Spleen (tissue), 7 donors: ENCODE data around the gene C12orf57.

ENCODE experiments used
- POLR2A ChIP-seq, 3 donors: fragments of 450-650 bp; IDR thresholded peaks; one replicate each; pipeline ENCODE4 v1.5.1; 2017; ENCODE audit warnings: antibody characterized with exemption in 3 of 3, mild to moderate bottlenecking in 1 of 3
- TF ChIP-seq, protein P1 (sequence below), 11 experiments: fragments of 200-600 bp in 7 of 11; fragments of 450-650 bp in 4 of 11; sonication (generic) in 4 of 11; IDR thresholded peaks in 8 of 11; conservative IDR thresholded peaks in 3 of 11; 1 replicate in 7 of 11; 2 replicates in 4 of 11; pipeline versions ENCODE4 v1.4.0 to v1.8.0; 2016 to 2021; ENCODE audit warnings: antibody characterized with exemption in 11 of 11, inconsistent platforms in 4 of 11, mild to moderate bottlenecking in 1 of 11
- donor health status: DM: no; HTN: no; CAD: no; lungs with moderate emphysema.
- donor health status: DM: no; HTN: no; CAD: no.
- donor health status: DM: no; HTN: no; CAD: no.

DNA sequence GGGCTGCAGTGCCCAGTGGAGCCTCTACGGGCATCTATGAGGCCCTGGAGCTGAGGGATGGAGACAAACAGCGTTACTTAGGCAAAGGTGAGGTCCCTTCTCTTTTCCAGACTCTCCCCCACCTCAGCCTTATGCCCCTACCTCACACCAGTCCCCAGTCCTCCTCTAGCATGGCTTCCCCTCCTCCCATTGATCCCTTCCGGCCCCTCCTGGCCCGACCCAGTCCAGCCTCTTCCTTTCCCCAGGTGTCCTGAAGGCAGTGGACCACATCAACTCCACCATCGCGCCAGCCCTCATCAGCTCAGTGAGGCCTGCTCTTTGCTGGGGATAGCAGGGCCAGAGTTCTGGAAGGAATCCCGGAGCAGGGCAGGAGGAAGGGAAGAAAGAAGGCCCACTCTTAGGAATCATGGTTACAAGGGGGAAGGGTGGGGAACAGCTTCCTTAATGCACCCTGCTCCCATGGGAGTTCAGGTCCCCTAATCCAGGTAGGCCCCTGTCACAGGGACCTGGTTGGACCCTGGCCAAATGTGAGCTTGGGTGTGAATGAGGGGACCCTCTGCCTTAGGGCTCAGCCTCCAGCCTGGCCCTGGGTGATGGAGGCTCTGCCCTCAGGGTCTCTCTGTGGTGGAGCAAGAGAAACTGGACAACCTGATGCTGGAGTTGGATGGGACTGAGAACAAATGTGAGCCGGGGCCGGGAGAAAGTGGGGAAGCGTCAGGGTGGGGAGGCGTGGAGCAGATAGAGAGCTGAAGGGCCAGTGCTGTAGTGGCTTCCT, 27.2 kb upstream of the C12orf57 start:
- TF ChIP-seq, protein P1, sequence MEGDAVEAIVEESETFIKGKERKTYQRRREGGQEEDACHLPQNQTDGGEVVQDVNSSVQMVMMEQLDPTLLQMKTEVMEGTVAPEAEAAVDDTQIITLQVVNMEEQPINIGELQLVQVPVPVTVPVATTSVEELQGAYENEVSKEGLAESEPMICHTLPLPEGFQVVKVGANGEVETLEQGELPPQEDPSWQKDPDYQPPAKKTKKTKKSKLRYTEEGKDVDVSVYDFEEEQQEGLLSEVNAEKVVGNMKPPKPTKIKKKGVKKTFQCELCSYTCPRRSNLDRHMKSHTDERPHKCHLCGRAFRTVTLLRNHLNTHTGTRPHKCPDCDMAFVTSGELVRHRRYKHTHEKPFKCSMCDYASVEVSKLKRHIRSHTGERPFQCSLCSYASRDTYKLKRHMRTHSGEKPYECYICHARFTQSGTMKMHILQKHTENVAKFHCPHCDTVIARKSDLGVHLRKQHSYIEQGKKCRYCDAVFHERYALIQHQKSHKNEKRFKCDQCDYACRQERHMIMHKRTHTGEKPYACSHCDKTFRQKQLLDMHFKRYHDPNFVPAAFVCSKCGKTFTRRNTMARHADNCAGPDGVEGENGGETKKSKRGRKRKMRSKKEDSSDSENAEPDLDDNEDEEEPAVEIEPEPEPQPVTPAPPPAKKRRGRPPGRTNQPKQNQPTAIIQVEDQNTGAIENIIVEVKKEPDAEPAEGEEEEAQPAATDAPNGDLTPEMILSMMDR (IDR thresholded peaks at IDR 0.05 in 8 of 11, conservative IDR thresholded peaks at IDR 0.05 in 3 of 11): no peak
- TF ChIP-seq POLR2A (IDR thresholded peaks at IDR 0.05): no peak
